Left lobe of liver (tissue), 2 donors: ENCODE data around the gene EDA. TPM values are rescaled to one million over a fixed set of nuclear protein-coding genes. Genes with fewer than 3 reads are reported as not detected.

ENCODE experiments used
- ATAC-seq: fragments of 200-7000 bp; cut with Tn5 transposase; one replicate; pipeline ENCODE4 v1.9.1; 2020; ENCODE audit warnings: mild to moderate bottlenecking, moderate library complexity
- DNase-seq: peaks from one replicate; pipeline ENCODE4 v3.0.0-alpha.2; 2020; ENCODE audit warnings: low spot score
- total RNA-seq: library from RNA; stranded (reverse); gene quantifications from one replicate; pipeline ENCODE4 v1.2.1, GENCODE V29; 2021
- donor health status: DM: no; HTN: no; CAD: no; lungs with moderate emphysema.
- donor health status: DM: no; HTN: yes; CAD: no.

Gene EDA
- total RNA-seq, 1 donor from 2014 or later = 2.5 TPM

DNA sequence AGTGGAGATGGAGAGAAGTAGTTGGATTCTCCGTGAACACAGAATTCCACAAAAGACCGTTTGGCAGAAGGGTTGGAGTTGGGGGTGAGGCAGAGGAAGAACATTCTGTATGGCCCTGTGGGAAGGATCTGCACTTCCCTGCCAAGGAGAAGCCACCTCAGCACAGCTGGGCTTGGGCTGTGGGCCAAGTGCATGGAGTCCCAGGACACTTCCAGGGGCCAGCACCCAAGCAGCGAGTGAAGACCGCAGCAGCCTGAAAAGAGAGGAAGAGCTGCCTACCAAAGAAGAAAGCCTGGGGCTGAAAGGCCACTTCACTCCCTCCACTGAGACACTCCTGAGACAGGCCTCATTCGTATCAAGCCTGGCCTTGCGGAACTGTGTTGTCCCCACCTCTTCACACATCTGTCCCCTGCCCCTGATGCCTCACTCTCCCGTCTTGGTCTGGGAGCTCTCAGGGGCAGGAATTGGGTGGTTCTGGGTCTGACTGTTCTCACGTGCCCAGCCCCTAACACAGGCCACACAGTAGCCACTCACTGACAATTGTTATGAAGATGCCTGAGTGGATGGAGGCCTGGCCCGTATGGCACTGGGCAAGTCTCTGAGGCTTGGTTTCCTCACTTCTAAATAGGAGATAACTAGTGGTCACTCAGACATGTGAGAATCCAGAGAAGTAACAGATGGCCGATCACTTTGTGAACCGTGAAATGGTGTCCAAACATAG lies 437.1 kb downstream of the EDA start:
- ATAC-seq (no peak), DNase-seq (no peak)

DNA sequence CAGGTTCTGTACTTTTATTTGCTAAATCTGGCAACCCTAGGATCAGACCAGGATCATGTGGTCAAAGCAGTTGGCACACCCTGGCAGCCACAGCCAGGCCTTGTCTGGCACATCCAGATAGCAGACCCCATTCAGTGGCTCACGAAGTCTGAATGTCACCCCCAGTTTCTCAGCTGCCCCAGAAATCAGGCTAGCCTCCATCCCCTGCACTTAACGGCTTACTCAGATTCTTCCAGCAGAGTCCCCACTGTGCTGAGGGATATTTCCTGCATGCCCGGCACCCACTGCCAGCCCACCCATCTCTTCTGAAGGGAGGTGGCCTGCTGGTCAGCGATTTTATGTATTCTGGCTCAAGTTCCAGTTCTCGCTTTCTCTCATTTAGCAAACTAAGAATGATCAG lies 438.5 kb downstream of the EDA start:
- DNase-seq (no peak), ATAC-seq (no peak)

DNA sequence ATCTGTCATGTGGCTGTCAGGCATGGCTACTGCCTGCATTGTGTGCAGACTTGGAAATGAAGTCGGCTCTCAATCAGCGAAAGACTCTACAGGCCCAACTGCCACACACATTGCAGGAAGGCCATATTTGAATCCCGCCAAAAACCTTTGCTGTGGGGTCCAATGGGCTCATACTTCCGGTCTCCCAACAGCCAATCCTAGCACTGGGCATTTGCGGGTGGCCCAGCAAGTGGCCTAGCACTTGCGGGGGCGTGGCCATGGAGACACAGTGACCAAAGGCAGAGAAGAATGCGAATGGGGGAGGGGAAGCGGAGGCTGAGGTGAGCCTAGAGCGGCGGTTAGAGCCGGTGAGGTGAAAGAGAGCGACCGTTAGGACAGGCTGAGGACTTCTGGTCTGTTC lies 446.2 kb downstream of the EDA start, which contains the start of gene OTUD6A:
OTUD6A (plus strand) TSS at position 382 of the 400 bp plus-strand sequence. CDS start 68 bp downstream, outside the sequence.
- ATAC-seq (no peak), DNase-seq (no peak)

DNA sequence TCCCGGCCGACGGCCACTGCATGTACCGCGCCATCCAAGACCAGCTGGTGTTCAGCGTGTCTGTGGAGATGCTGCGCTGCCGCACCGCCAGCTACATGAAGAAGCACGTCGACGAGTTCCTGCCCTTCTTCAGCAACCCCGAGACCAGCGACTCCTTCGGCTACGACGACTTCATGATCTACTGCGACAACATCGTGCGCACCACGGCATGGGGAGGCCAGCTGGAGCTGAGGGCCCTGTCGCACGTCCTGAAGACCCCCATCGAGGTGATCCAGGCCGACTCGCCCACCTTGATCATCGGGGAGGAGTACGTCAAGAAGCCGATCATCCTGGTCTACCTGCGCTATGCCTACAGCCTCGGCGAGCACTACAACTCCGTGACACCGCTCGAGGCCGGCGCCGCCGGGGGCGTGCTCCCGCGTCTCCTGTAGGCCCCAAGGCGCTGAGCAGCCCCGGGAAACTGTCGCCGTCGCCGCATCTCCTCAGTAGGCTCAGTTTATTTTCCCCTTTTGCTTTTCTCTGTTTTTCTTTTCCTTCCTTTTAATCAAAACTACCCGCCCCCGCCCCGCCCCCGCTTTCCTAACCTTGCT lies 447.1 kb downstream of the EDA start:
- DNase-seq = no peak
- ATAC-seq = no peak

DNA sequence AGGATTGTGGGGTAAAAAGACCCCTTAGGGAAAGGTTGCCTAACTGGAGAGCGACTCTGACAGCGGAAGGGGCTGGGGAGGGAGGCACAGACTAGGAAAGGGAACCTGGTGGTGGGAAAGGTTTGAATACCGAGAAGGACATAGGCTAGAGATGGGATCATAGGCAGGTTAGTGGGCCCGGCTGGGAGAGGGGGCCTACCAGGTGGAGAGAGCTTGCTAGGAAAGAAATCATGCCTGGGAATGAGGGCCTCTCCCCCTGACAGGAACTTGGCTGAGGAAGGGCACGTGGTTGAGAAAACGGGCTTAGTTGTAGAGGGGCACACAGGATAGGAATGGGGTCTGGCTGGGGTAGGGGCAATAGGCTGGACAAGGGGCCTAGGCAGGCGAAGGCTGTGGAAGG lies 450.7 kb downstream of the EDA start:
- DNase-seq (no peak), ATAC-seq (no peak)

DNA sequence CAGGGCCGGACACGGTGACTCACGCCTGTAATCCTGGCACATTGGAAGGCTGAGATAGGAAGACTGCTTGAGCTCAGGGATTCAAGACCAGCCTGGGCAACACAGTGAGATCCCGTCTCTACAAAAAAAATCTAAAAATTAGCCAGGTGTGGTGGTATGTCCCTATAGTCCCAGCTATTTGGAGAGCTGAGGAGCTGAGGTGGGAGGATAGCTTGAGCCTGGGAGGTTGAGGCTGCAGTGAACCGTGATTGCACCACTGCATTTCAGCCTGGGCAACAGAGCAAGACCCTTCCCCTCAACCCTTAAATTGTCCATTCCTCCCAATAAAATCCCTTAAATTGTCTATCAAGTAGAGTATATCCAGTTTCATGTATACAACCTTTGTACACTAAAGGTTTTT lies 463.4 kb downstream of the EDA start:
- no peak for ATAC-seq
- DNase-seq = no peak

DNA sequence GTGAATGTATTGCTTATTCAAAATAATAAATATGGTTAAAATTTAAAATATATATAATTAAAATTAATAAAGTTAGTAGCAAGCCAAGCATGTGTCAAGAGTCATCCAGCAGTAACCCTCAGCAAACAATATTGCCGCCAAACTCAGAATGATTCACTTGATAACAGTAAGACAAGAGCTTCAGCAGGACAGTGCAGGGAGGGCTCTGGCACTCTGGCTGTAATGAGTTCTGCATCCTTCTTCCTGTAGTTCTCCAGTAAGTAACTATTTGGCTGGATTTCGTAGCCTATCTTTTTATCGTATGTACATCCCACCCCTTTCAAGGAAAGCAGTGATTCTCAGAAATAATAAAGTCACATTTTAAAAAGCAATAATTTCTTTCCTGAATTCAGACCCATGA lies 464.0 kb downstream of the EDA start:
- no peak for ATAC-seq
- no peak for DNase-seq

DNA sequence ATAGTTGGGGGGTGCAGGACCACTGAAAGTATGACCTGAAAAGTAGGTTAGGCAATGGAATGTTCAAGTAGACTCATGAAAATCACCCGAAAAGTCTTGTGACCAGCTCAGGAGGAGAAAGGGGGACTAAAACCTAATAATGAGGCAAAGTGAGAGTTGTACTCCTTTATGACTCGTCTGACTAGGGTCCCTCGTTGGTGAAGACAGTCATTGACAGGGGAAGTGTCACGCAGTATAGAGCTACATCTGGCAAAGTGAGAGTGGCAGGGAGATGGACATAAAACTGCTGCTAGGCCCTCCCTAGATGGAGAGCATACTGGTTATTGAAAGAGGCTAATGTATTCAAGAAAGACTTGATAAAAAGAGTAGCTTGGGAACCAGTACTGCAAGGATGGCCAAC lies 466.8 kb downstream of the EDA start:
- ATAC-seq = no peak
- no peak for DNase-seq

DNA sequence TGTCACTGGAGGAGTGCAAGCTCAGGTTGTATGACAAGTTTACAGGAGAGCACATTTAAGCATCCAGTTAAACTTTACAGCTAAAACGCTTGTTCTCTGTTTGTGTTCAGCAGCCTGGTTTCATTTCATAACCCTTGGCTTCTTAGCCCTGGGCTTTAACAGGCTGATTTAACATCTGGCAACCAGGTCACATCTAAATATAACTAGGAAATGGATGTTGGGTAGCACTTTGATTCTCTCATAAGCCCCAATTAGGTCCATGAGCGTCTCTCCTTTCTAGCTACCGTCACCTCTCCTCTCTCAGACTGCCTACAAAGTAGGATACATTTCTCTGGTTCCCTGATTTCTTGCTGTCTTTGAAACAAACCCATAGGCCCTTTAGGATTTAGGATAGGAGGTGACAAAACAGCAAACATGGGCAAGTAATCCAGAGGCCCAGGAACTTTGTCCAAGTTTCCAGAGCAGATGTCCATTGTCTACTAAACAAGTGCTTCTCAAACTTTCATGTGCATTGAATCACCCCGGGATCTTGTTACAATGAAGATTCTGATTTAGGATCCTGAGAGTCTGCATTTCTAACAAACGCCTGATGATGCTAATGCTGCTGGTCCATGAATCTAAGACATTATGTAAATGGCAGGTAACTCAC lies 468.8 kb downstream of the EDA start:
- no peak for DNase-seq
- no peak for ATAC-seq

DNA sequence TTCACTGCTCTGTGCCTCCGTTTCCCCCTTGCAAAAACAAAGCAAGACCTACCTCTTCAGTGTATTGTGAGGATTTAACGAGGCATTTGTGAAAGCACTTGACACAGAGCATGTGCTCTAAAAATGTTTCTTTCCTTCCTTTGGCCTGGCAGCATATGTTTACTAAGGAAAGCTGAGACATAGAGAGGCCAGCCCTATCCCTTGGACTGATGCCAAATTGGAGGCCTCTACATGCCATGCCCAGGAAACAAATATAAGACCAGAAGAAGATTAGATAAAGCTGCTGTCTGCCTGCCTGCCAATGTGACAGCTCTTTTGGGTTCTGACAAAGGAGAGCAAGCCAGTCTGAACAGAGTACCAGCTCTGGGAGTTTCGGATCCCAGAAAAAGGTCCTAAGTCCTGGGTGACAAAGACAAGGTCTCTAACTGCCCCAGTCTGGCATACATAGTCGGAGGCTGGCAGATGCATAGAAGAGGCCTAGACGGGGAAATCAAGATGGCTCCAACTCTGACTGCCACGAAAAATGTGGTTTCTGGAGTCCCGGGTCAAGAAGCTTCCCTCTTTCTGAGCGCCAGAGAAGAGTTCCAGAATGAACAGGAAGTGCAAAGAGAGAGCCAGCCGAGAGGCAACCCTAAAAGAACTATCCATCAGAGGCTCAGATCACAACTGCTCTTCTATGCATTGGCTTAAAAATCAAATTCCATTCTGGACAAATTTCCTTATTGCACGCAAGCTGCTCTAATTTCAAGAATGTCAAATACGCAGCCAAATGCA lies 472.1 kb downstream of the EDA start:
- DNase-seq (no peak), ATAC-seq (no peak)

DNA sequence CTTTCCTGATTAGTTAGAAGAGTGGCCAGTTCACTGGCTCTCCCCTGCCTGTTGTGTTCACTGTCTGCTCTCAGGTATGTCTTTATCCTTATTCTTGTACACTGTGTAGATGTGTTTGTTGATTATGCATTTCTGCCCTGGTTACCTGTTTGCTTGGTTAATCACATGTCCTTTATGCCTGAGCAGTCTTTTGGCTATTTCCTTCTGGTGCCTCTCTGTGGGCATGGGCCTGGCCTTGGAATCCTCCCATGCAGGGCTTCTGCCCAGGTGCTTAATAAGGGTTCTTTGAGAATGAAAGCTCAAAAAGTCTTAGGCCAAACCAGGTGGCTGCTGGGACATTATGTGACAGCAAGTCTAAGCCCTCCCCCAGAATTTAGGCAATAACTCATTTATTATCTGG lies 472.8 kb downstream of the EDA start:
- DNase-seq (no peak), ATAC-seq (no peak)

Other genes starting within 250 kb of the EDA start
- gene NALF2, start 111.8 kb upstream of the EDA start, total RNA-seq = 0.33 TPM